GM12891 (cell line): ENCODE data around the gene CDC42BPA.

ENCODE experiments used
- PAX5 ChIP-seq: IDR thresholded peaks from 2 replicates; pipeline ENCODE4 v1.6.1; 2011; ENCODE audit warnings: low read length, moderate library complexity, mild to moderate bottlenecking; ENCODE audit not compliant: insufficient read depth, severe bottlenecking
- POLR2A ChIP-seq: IDR thresholded peaks from 2 replicates; pipeline ENCODE4 v1.6.1; 2011; ENCODE audit warnings: low read depth, low read length, control low read depth
- POLR2AphosphoS5 ChIP-seq: IDR thresholded peaks from 2 replicates; pipeline ENCODE4 v1.6.1; 2011; ENCODE audit warnings: low read depth, low read length, control low read depth
- SPI1 ChIP-seq: IDR thresholded peaks from 2 replicates; pipeline ENCODE4 v1.6.1; 2011; ENCODE audit warnings: low read depth, low read length, control low read depth
- TAF1 ChIP-seq: IDR thresholded peaks from 2 replicates; pipeline ENCODE4 v1.6.1; 2011; ENCODE audit warnings: low read depth, low read length, control low read depth

- TF ChIP-seq TAF1, result no peak
- no peak for TF ChIP-seq POLR2A
- TF ChIP-seq POLR2AphosphoS5, result no peak
- no peak for TF ChIP-seq SPI1
- no peak for TF ChIP-seq PAX5
These were observed 334.9 kb downstream of the CDC42BPA start for GRCh38 chr1:226983247-226983991.
